A673 (cell line): Measurements from ENCODE around the gene MANEAL. TPM values are rescaled to one million over a fixed set of nuclear protein-coding genes. Genes with fewer than 3 reads are reported as not detected.

Experiments
- BruUV-seq: library from RNA; stranded (reverse); fragments of 400-500 nt; replicated peaks from 2 replicates; lab custom pipeline; 2021; lab: Mats Ljungman, UMichigan
- CTCF ChIA-PET: fragments of 300-600 bp; sonication (Branson Sonifier 250); formaldehyde crosslinking; loops from one replicate; lab custom pipeline; 2022; ENCODE audit warnings: antibody characterized with exemption; lab: Charles Lee
- POLR2A ChIA-PET: fragments of 300-600 bp; sonication (Branson Sonifier 250); formaldehyde crosslinking; loops from one replicate; lab custom pipeline; 2022; ENCODE audit warnings: antibody characterized with exemption; ENCODE audit not compliant: low non-redundant PET; lab: Charles Lee
- DNase-seq: peaks from one replicate; pipeline ENCODE4 v3.0.0-alpha.2; 2015; ENCODE audit warnings: low spot score
- H3K27ac ChIP-seq: fragments of 200-600 bp; sonication (generic); 2 replicates; pipeline ENCODE4 v1.5.1; 2016; ENCODE audit warnings: mixed run types, low read depth, mild to moderate bottlenecking, mixed read lengths, antibody characterized with exemption, low read length; ENCODE audit not compliant: poor library complexity, severe bottlenecking
- H3K27me3 ChIP-seq: fragments of 200-600 bp; sonication (generic); replicated peaks from 2 replicates; pipeline ENCODE4 v1.6.1; 2017; ENCODE audit warnings: mixed run types, low read depth, mild to moderate bottlenecking, mixed read lengths, antibody characterized with exemption, low read length; ENCODE audit not compliant: insufficient read depth, poor library complexity
- H3K36me3 ChIP-seq: fragments of 200-600 bp; sonication (generic); 2 replicates; pipeline ENCODE4 v1.6.1; 2016; ENCODE audit warnings: mixed run types, mild to moderate bottlenecking, mixed read lengths, antibody characterized with exemption, low read length; ENCODE audit not compliant: insufficient read depth, poor library complexity, severe bottlenecking
- H3K4me1 ChIP-seq: fragments of 200-600 bp; sonication (generic); 2 replicates; pipeline ENCODE4 v1.6.1; 2017; ENCODE audit warnings: mixed run types, mild to moderate bottlenecking, mixed read lengths, antibody characterized with exemption, low read length; ENCODE audit not compliant: insufficient read depth, poor library complexity, severe bottlenecking
- H3K4me3 ChIP-seq: fragments of 200-600 bp; sonication (generic); 2 replicates; pipeline ENCODE4 v1.5.1; 2016; ENCODE audit warnings: low read depth, mixed run types, mild to moderate bottlenecking, mixed read lengths, low read length; ENCODE audit not compliant: poor library complexity, severe bottlenecking
- H3K9me3 ChIP-seq: fragments of 200-600 bp; sonication (generic); 2 replicates; pipeline ENCODE4 v1.6.1; 2016; ENCODE audit warnings: mixed run types, low read depth, mild to moderate bottlenecking, mixed read lengths, antibody characterized with exemption, low read length; ENCODE audit not compliant: poor library complexity, severe bottlenecking
- CTCF ChIP-seq: fragments of 300-800, 200-600 bp; sonication (generic); conservative IDR thresholded peaks from 2 replicates; pipeline ENCODE4 v1.5.1; 2017; ENCODE audit warnings: low read depth, mild to moderate bottlenecking, antibody characterized with exemption, low read length, moderate library complexity, mixed read lengths
- EZH2 ChIP-seq: fragments of 200-600 bp; sonication (generic); IDR thresholded peaks from 2 replicates; pipeline ENCODE4 v1.6.1; 2017; ENCODE audit warnings: borderline replicate concordance, low read depth, mild to moderate bottlenecking, mixed read lengths, antibody characterized with exemption, low read length; ENCODE audit not compliant: poor library complexity, severe bottlenecking
- intact Hi-C: fragments of 100-400 bp; cut with micrococcal nuclease; formaldehyde crosslinking; loops from one replicate; pipeline ENCODE4 v1.10.0; 2022; ENCODE audit not compliant: unreplicated experiment
- total RNA-seq: library from RNA; stranded (reverse); gene quantifications from 2 replicates; pipeline ENCODE4 v1.2.3, GENCODE V29; 2021

Gene MANEAL
- total RNA-seq, 1 experiment from 2014 or later = 5.9 TPM

- Histone ChIP-seq H3K4me3 (no peak overlapping the region), H3K27me3 (peaks cover 85% of the 10 kb centered on the region), H3K4me1 (no peaks in the 10 kb centered on the region), H3K27ac (no peak overlapping the region), H3K36me3 (no peaks in the 10 kb centered on the region), H3K9me3 (no peaks in the 10 kb centered on the region)
- no TSS peak for BruUV-seq
- peak; percentile 63 for DNase-seq
- intact Hi-C loops = no loop called here
- TF ChIP-seq CTCF = no peak
- TF ChIP-seq EZH2 = no peak
- ChIA-PET CTCF (no interaction called here), POLR2A (no interaction called here)
Observed at GRCh38 chr1:37764414-37764825, 29.2 kb upstream of the MANEAL start.

GRCh38 chr1:37764888-37765441 lies 28.7 kb upstream of the MANEAL start, which contains the start of gene EPHA10:
Gene EPHA10 (minus strand): TSS chr1:37765120. CDS start chr1:37765066, 54 bp downstream.
- Histone ChIP-seq H3K4me1 (no peaks in the 10 kb centered on the region), H3K4me3 (no peak within 1 kb of the TSS), H3K27ac (no peak within 1 kb of the TSS), H3K36me3 (no peaks in the 10 kb centered on the region), H3K27me3 (peaks cover 87% of the 10 kb centered on the region), H3K9me3 (no peaks in the 10 kb centered on the region)
- CTCF ChIA-PET = interaction anchor here (0.6 kb wide), 1 partner anchor 31 kb away, joined by 5 read pairs; no protein-coding TSS in a partner anchor
- DNase-seq = no peak
- intact Hi-C loops = no loop called here
- no TSS peak for BruUV-seq
- POLR2A ChIA-PET = no interaction called here
- TF ChIP-seq CTCF = no peak
- TF ChIP-seq EZH2 = peak; percentile 83

- H3K36me3 ChIP-seq = no peaks in the 10 kb centered on the region
- 0 out of 2 replicates have a peak, but pooled peaks have one; percentile 28 for TF ChIP-seq CTCF
- TF ChIP-seq EZH2 = peak; percentile 62
- no peaks in the 10 kb centered on the region for H3K9me3 ChIP-seq
- ChIA-PET CTCF (interaction anchor here (0.6 kb wide), 1 partner anchor 19 kb away, joined by 6 read pairs; no protein-coding TSS in a partner anchor), POLR2A (no interaction called here)
- no peaks in the 10 kb centered on the region for H3K4me1 ChIP-seq
- no TSS peak for BruUV-seq
- no peak overlapping the region for H3K27ac ChIP-seq
- H3K27me3 ChIP-seq = peaks cover 89% of the 10 kb centered on the region
- DNase-seq = no peak
- H3K4me3 ChIP-seq = no peak overlapping the region
- intact Hi-C loops = no loop called here
Observed at GRCh38 chr1:37765916-37766664, 27.6 kb upstream of the MANEAL start.
